NCI-H1694 treated with DMSO at 0.1 percent for 48 hours (cell line): Measurements from ENCODE around the gene PIBF1.
A peak's percentile ranks its signal among the peaks of the same experiment; 100 is the strongest.
"Not testable (repeated sequence)": the region's sequence is repeated elsewhere in the genome, so short reads cannot be mapped to it uniquely, and the experiment has no call there.

Source experiments
- DNase-seq: peaks from one replicate; lab custom pipeline; 2025; lab: John Stamatoyannopoulos, UW

PIBF1 gene

GRCh38 chr13:73025217-73026012 is 243.5 kb downstream of the PIBF1 start:
- DNase-seq, result no peak

GRCh38 chr13:73034901-73035300 is 253.0 kb downstream of the PIBF1 start:
- DNase-seq, result no peak

- no peak for DNase-seq
These were observed 253.7 kb downstream of the PIBF1 start for GRCh38 chr13:73035660-73036059.

GRCh38 chr13:73036566-73036965 is 254.6 kb downstream of the PIBF1 start:
- no peak for DNase-seq

- DNase-seq, result no peak
These were observed 256.1 kb downstream of the PIBF1 start for GRCh38 chr13:73038064-73038463.

GRCh38 chr13:73039201-73040108 is 257.5 kb downstream of the PIBF1 start:
- DNase-seq, result no peak

- DNase-seq, result no peak
These were observed 258.6 kb downstream of the PIBF1 start for GRCh38 chr13:73040484-73040883.

- DNase-seq, result no peak
These were observed 259.1 kb downstream of the PIBF1 start for GRCh38 chr13:73040968-73041596.

GRCh38 chr13:73045031-73045430 is 263.1 kb downstream of the PIBF1 start:
- no peak for DNase-seq

GRCh38 chr13:73048615-73049014 is 266.7 kb downstream of the PIBF1 start:
- DNase-seq, result not testable (repeated sequence)

- DNase-seq, result no peak
These were observed 272.8 kb downstream of the PIBF1 start for GRCh38 chr13:73054712-73055111.

GRCh38 chr13:73055813-73056564 is 274.1 kb downstream of the PIBF1 start:
- no peak for DNase-seq

- DNase-seq, result no peak
These were observed 274.6 kb downstream of the PIBF1 start for GRCh38 chr13:73056565-73056962.

- no peak for DNase-seq
These were observed 275.5 kb downstream of the PIBF1 start for GRCh38 chr13:73057284-73058063.

- no peak for DNase-seq
These were observed 276.1 kb downstream of the PIBF1 start for GRCh38 chr13:73058064-73058313.

GRCh38 chr13:73058432-73058735 is 276.5 kb downstream of the PIBF1 start:
- DNase-seq, result no peak

- peak; percentile 81 for DNase-seq
These were observed 277.0 kb downstream of the PIBF1 start, which contains the start of gene KLF5 for GRCh38 chr13:73058736-73059459. Gene KLF5 (plus strand): TSS chr13:73059005. CDS start chr13:73059328, 323 bp downstream.

GRCh38 chr13:73059460-73060250 is 277.7 kb downstream of the PIBF1 start:
- DNase-seq, result no peak

- DNase-seq, result no peak
These were observed 278.6 kb downstream of the PIBF1 start for GRCh38 chr13:73060251-73061160.
